GM12873 (cell line): ENCODE results near the gene AGBL5.

Source experiments
- TF ChIP-seq, protein P1 (sequence below): IDR thresholded peaks from 2 replicates; pipeline ENCODE4 v1.5.1; 2012; ENCODE audit warnings: low read depth, mild to moderate bottlenecking, moderate library complexity, low read length, control low read depth; ENCODE audit not compliant: insufficient read depth; ENCODE audit errors: missing control alignments

The AGBL5 gene

DNA sequence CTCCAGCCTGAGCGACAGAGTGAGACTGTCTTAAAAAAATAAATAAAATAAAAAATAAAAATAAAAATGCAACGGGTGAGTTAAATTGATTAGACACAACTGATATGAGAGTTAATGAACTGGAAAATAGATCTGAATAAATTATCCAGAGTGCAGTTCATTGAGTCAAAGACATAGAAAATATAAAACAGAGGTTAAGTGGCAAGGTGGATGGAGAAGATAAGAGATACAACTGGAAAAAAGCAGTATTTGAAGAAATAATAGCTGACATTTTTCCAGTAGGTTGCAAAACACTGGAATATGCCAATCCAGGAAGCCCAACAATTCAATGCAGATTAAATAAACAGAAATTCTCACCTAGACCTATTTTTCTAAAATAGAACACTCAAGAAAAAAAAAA, 56.8 kb downstream of the AGBL5 start:
- TF ChIP-seq, protein P1, sequence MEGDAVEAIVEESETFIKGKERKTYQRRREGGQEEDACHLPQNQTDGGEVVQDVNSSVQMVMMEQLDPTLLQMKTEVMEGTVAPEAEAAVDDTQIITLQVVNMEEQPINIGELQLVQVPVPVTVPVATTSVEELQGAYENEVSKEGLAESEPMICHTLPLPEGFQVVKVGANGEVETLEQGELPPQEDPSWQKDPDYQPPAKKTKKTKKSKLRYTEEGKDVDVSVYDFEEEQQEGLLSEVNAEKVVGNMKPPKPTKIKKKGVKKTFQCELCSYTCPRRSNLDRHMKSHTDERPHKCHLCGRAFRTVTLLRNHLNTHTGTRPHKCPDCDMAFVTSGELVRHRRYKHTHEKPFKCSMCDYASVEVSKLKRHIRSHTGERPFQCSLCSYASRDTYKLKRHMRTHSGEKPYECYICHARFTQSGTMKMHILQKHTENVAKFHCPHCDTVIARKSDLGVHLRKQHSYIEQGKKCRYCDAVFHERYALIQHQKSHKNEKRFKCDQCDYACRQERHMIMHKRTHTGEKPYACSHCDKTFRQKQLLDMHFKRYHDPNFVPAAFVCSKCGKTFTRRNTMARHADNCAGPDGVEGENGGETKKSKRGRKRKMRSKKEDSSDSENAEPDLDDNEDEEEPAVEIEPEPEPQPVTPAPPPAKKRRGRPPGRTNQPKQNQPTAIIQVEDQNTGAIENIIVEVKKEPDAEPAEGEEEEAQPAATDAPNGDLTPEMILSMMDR = no peak

DNA sequence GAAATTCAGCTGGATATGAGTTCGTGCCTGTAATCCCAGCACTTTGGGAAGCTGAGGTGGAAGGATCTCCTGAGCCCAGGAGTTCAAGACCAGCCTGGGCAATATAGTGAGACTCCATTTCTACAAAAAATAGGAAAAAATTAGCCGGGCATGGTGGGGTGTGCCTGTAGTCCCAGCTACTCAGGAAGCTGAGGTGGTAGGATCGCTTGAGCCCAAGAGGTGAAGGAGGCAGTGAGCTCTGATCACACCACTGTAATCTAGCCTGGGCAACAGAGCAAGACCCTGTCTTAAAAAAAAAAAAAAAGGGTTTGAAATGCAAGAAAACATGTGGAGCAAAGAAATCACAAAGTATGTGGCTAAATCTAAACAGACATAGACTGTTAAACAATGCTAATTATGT, 57.6 kb downstream of the AGBL5 start:
- TF ChIP-seq, protein P1 = no peak

DNA sequence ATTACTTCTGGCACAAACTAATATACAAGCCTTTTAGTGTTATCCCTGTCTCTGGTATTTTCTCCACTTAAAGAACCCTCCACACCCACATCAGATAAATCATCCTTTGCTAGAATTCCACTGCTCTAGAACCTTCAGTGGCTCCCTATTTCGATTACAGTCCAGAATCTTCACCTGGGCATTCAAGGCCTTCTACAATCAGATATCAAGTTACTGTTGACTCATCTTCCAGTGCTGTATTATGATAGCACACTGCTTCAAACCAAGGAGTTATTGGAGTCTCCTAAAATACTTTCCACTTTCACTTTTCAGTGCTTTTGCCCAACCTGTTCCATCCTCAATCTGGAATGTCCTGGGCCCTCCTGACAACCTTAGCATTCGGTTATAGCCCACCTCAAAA, 64.1 kb downstream of the AGBL5 start:
- TF ChIP-seq, protein P1 = no peak

DNA sequence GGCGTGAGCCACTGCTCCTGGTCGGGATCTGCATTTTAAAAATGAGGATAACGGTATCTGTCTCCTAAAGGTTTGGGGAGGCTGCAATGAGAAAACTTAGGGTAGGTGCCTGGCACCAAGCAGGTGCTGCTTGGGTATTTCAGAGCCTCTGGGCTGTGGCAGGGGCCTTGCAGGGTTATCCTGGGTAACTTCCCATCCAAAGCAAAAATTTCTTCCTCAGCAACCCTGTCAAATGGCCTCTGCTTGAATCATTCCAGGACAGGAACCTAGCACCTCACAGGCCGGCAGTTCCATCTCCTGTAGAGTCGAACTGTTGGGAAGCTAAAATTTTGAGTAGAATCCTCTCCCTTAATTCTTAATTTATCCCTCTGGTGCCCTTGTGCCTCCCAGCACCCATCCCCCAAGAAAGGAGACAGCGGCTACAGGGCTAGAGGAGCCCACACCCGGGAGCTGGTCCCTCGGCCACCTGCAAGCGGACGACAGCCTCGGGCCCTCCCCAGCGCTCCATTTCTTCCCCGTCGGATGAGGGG, 66.6 kb downstream of the AGBL5 start:
- TF ChIP-seq, protein P1 = no peak

DNA sequence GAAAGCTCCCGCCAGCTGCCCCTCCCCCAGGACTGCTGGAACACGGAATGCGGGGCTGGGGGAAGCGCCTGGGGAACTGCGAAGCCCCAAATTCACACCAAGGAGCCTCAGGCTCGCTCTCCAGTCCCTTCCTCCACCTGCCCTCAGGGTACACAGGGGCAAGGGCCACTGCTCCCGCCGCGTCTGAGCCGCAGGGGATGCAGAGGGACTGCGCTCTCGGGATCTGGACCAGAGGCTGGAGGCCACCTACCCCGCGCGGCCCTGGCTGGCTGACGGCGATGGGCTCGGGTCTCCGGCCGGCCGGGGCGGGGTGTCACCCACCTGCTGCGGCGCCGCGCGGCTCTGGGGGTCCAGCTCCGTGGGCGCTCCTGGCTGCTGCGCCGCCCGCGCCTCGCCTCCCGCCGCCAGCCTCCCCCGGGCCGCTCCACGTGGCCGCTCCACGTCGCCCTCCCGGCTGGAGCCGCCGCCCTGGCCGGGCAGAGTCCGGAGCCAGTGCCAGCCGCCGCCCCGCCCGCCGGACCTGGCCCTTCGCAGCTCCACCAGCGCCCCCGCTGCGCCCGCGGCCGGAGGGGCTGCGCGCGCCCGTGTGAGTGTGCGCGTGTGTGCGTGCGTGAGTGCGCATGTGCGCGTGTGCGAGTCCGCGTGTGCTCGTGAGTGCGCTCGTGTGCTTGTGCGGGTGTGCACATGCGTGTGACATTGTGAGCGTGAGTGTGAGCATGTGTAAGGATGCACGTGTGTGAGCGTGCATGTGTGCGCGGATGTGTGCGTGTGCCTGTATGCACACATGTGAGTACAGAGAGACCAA, 67.3 kb downstream of the AGBL5 start, which contains the start of gene CGREF1:
Gene CGREF1, minus strand, starts transcription at position 604 of the 805 bp plus-strand sequence. CDS start 14,762 bp downstream, outside the sequence.
- TF ChIP-seq, protein P1 = no peak
